Activated CD4-positive, alpha-beta T cell treated with anti-CD3 and anti-CD28 coated beads, Interleukin-2, amount 50 U/mL, for 4 hours (primary cell): ENCODE data around the gene RCL1.
"Not testable (repeated sequence)": the region's sequence is repeated elsewhere in the genome, so short reads cannot be mapped to it uniquely, and the experiment has no call there.

ENCODE experiments used
- DNase-seq, 2 experiments: peaks; one replicate each; pipeline ENCODE4 v3.0.0-alpha.2; 2020

RCL1 gene

DNA sequence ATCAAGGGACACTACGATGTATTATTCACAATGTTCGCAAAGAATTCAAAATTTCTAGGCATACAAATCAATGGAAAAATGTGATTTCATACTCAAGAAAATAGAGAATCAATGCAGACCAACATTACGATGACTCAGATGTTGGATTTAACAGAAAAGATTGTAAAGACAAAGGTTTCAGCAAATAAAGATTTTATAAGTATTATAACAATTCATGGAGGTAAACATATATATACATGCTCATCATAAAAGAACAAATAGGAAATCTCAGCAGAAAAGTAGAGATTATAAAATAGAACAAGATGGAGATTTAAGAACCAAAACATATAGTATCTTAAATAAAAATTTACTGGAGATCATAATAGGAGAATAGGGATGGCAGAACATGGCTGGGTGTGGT is 98.9 kb downstream of the RCL1 start:
- no peak for DNase-seq

DNA sequence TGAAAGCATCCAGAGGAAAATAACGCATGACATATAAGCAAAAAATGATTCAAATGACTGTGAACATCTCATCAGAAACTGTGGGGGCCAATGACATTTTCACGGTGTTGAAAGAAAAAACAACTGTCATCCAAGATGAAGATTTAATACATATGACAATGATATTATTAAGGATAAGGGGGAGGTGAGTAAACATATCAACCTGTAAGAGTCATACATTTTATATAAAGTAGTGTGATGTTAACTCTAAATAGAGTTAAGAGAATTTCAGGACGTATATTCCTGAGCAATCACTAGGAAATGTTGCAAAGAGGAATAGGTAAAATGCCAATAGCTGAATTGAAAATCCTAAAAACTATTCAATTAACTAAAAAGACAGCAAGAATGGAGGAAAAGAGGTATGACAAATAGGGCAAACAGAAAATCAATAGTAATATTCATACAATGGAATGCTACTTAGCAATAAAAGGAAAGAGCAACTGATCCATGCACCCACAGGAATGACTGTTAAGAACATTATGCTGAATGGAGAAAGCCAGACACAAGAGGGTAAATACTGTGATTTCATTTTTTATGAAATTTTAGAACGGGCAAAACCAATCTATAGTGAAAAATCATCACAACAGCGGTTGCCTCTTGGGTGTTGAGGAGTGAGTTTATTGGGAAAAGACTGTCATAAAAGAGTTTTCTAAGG is 99.9 kb downstream of the RCL1 start:
- DNase-seq, result no peak

DNA sequence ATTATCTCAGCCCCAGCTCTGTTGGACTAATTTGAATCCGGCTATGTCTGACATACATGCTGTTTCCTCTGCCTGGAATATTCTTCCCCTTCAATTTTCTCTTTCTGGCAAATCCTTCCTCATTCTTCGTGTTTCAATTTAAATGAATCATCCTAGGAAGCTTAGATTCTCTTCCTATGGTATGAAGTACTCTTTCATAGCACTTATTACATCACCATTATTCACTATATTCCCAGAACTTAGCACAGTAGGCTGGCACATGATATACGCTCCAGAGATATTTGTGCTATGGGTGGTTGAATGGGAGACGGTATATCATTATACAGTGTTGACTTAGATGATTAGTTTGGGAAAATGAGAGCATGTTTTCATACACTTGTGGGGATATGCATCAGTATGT is 101.3 kb downstream of the RCL1 start:
- no peak for DNase-seq

DNA sequence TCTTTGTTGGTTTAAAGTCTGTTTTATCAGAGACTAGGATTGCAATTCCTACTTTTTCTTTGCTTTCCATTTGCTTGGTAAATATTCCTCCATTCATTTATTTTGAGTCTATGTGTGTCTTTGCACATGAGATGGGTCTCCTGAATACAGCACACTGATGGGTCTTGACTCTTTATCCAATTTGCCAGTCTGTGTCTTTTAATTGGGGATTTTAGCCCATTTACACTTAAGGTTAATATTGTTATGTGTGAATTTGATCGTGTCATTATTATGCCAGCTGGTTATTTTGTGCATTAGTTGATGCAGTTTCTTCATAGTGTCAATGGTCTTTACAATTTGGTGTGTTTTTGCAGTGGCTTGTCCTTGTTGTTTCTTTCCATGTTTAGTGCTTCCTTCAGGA is 107.1 kb downstream of the RCL1 start:
- DNase-seq, result not testable (repeated sequence)

DNA sequence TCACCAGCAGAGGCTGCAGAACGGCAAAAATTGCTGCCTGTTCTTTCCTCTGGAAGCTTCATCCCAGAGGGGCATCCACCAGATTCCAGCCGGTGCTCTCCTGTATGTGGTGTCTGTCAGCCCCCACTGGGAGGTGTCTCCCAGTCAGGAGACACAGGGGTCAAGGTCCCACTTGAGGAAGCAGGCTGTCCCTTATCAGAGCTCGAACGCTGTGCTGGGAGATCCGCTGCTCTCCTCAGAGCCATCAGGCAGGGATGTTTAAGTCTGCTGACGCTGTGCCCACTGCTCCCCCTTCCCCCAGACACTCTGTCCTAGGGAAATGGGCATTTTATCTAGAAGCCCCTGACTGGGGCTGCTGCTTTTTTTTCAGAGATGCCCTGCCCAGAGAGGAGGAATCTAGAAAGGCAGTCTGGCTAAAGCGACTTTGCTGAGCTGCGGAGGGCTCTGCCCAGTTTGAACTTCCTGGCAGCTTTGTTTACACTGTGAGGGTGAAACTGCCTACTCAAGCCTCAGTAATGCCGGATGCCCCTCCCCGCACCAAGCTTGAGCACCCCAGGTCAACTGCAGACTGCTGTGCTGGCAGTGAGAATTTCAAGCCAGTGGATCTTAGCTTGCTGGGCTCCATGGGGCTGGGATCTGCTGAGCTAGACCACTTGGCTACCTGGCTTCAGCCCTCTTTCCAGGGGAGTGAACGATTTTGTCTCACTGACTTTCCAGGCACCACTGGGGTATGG is 108.8 kb downstream of the RCL1 start:
- not testable (repeated sequence) for DNase-seq

DNA sequence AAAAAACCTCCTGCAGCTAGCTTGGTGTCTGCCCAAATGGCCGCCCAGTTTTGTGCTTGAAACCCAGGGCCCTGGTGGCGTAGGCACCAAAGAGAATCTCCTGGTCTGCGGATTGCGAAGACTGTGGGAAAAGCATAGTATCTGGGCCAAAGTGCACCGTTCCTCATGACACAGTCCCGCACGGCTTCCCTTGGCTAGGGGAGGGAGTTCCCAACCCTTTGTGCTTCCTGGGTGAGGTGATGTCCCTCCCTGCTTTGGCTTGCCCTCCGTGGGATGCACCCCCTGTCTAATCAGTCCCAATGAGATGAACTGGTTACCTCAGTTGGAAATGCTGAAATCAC is 109.4 kb downstream of the RCL1 start:
- no peak for DNase-seq

DNA sequence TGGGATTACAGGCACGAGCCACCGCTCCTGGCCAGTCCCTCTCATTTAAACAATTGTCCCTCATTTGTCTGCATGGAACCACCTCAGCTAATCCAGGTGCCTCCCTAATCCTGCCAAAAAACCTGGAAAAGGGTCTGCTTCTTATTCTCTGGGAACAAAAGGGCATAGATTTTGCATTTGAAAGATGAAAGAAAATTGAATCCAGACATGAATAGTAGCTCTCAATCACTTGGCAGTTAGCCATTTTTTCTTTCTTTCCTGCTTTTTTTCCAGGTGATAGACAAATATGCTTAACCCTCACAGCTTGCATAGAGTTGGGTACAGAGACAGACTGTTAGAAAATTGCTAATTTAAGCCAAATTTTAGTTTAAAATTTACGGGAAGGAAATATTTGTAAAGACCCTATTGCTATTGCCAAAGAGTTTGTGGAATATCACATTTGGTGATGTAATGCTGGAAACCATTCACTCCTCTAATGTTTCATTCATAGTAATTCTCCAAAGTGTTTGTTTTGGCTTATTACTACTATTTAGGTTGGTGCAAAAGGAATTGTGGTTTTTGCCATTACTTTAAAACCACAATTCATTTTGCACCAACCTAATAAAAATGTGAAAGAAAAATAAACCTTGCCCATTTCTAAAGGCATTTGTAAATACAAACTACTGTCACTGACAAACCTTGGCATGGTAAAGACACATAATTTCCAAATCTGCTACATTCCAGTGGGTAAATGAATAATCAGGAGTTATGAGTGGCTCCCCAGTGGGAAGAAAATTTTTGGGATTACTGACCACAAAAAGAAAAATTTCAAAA is 111.8 kb downstream of the RCL1 start:
- no peak for DNase-seq

DNA sequence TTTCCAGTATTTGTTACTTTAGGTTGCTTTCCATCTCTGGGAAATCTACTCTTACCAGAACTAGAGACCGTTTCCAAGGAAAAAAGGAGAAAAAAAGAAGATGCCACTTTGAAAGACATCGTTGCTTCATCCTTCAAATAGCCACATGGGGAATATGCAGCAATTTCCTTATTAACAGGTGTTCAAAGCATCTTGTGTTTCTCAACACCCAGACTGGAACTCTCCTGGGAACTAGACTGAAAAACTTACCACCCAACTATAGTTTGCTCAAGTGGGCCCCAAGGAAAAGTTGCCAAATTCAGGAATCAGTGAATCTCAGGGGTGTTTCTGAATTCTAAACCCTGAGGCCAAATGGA is 112.4 kb downstream of the RCL1 start:
- DNase-seq, result no peak
